CD4-positive, alpha-beta T cell treated with Interferon alpha-2 for 1 hour (primary cell): Measurements from ENCODE around the gene SGK1.
"Not testable (repeated sequence)": the region's sequence is repeated elsewhere in the genome, so short reads cannot be mapped to it uniquely, and the experiment has no call there.

Experiments
- DNase-seq, 2 donors: peaks; one replicate each; pipeline ENCODE4 v3.0.0-alpha.2; 2020 to 2022

The SGK1 gene

GRCh38 chr6:134249759-134250602 lies 67.9 kb downstream of the SGK1 start:
- DNase-seq = no peak

DNA sequence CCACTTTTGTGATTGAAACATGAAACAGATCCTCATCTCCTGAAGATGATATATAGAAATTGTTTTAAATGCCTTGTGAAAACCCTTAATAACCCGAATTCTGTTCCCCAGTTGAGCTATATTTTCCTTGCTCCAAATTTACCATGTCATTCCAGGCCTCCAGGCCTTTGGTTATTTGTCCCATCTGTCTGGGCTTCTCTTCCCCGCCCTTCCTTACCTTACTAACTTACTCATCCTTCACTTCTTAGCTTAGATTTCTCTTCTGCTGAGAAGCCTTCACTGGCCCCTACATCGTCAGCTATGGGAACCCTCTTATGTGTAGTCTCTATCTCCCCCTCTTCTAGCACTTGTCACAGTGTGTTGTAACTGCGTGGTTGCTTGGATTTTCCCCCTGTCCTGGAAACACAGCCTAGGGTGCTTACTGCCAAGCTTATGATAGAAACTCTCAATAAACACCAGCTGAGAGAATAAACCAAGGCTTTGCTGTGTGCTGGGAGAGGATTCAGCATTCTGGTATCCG lies 68.6 kb downstream of the SGK1 start:
- no peak for DNase-seq

GRCh38 chr6:134247844-134248580 lies 69.9 kb downstream of the SGK1 start:
- no peak for DNase-seq

DNA sequence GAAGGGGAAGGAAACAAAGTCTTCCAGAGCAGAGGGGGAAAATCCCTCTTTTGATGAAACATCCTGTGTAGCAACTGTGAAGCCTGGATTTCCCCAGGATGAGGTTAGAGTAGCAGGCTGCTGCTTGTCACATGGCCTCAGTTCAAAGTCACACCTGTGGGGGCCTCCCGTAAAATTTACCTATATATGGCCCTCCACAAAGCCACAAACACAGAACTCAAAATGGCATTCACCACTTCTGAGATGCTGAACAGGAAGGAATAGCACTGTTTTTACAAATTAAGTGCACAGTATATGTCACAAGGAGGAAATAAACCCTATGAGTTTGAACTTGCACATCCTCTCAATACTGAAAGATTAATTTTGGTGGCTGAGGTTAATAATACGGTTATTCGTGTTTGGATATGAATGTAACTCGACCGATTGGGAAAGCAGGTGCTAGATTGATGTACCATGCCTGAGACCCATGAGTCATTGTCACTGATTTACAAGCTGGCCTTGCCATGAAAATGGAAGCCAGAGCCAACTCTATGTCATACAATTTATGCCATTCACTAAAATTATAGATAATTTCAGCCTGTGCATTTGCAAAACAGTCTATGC lies 70.6 kb downstream of the SGK1 start:
- DNase-seq = peak; percentile 82 to 90

- no peak for DNase-seq
Measured at GRCh38 chr6:134245706-134246105, 72.2 kb downstream of the SGK1 start.

- DNase-seq = no peak
Measured at GRCh38 chr6:134245041-134245440, 72.9 kb downstream of the SGK1 start.

DNA sequence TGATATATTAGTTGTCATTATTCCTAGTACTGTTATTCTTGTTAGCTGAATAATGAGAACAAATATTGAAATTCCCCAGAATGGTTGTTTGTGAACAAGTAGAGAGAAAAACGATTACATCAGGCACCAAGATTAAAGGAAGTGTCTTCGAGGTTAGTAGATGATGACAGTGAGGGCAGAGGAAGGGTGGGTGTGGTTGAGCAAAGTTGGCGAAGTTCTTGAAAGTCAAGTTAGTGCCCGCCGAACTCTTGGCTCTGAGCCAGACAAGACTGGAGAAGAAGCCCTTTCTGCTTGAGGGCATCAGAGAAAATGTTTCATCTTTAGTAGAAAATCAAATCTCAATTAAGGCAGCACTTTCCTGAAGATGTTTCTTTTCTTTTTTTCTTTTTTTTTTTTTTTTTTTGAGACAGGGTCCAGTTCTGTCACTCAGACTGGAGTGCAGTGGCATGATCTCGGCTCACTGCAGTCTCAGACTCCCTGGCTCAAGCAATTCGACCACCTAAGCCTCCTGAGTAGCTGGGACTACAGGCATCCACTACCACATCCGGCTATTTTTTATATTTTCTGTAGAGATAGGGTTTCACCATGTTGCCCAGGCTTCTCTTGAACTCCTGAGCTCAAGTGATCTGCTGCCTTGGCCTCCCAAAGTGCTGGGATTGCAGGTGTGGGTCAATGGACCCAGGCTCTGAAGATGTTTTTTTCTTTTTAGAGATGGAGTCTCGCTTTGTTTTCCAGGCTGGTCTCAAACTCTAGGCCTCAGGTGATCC lies 77.1 kb downstream of the SGK1 start:
- DNase-seq = peak; percentile 90 to 94

- no peak for DNase-seq
Measured at GRCh38 chr6:134238960-134239795, 78.7 kb downstream of the SGK1 start.

DNA sequence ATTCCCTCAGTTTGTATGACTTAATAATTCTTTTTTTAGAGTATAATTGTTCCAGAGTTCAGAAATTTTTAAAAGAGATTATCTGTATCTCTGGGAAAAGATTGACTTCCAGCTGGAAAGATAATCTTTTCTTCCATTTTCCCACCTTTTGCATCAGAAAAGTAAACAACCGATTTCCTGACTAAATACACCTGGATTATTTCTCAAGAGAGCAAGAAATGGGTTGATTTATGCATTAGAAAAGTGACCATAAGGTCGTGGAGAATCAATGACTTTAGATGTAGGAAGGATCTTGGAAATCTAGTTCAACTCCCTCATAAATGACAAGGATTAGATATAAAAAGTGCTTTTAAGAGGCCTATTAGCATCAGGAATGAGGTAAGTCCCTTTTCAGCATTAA lies 79.9 kb downstream of the SGK1 start:
- no peak for DNase-seq

GRCh38 chr6:134235937-134236751 lies 81.8 kb downstream of the SGK1 start:
- DNase-seq = peak; percentile 34 to 66

GRCh38 chr6:134235334-134235733 lies 82.6 kb downstream of the SGK1 start:
- not testable (repeated sequence) for DNase-seq

- DNase-seq = no peak
Measured at GRCh38 chr6:134233180-134233955, 84.5 kb downstream of the SGK1 start.

DNA sequence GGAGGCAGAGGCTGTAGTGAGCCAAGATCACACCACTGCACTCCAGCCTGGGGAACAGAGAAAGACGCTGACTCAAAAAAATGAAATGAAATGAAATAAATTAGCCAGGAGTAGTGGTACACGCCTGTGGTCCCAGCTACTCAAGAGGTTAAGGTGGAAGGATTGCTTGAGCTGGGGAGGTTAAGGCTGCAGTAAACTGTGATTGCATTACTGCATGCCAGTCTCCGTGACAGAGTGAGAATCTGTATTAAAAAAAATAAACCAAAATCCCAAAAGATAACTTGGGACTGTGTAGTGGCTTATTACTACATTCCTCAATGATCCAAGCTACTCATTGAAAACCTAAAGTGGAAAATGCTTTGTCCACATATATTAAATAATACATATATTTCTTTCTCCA lies 87.0 kb downstream of the SGK1 start:
- no peak for DNase-seq

DNA sequence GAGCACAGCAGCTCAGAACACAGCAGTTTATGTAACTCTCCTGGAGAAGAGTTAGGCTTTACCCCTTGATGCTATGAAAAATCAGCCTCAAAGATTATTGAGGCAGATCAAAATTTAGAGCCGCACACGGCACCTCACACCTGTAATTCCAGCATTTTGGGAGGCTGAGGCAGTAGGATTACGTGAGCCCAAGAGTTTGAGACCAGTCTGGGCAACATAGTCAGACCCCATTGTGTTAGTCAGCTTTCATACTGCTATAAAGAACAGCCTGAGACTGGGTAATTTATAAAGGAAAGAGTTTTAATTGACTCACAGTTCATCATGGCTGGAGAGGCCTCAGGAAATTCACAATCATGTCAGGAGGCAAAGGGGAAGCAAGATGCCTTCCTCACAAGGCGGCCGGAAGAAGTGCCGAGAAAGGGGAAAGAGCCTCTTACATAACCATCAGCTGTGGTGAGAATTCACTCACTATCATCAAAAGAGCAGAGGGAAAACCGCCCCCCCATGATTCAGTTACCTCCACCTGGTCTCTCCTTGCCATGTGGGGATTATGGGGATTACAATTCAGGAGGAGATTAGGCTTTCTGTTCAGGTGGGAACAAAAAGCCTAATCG lies 87.7 kb downstream of the SGK1 start:
- DNase-seq = peak in 1 of 2 donors; percentile 59

- no peak for DNase-seq
Measured at GRCh38 chr6:134229520-134229919, 88.4 kb downstream of the SGK1 start.

- DNase-seq = no peak
Measured at GRCh38 chr6:134223796-134224420, 94.0 kb downstream of the SGK1 start.

DNA sequence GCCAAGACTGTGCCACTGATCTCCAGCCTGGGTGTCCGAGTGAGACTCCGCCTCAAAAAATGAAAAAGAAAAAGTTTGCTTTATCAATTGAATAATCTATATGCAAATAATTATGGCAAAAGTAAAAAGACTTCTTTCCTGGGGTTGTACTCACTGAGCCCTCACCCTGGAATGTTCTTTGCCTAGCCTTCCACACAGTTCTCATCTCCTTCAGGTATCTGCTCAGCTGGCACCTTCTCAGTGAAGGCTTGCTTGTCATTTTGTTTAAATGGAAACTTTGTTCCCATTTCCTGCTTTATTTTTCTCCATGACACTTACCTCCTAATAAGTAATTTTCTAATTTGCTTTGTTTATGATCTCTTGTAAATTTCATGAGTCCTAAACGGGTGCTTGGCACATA lies 96.7 kb downstream of the SGK1 start:
- no peak for DNase-seq

DNA sequence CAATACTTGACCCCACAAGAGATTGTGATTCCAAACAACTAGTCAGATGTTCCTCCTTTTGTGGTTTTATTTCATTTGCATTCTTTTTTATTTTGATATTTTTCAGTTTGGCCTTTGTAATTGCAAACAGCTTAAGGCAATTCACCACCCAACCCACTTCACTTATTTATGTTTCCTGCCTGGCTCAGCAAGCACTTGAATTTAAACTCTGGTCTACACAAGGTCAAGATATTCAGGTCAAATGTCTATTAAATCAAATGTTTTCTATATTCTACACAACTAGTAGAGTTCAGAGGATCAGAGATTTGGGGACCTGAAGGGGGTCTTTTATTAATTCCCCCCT lies 100.1 kb downstream of the SGK1 start:
- DNase-seq = no peak

GRCh38 chr6:134217105-134217797 lies 100.7 kb downstream of the SGK1 start:
- no peak for DNase-seq
